HG03342 (cell line): ENCODE data around the gene MRS2.

Source experiments
- ATAC-seq: cut with Tn5 transposase; IDR thresholded peaks from one replicate; pipeline ENCODE4 v1.9.1; 2021; ENCODE audit warnings: mild to moderate bottlenecking, moderate library complexity; ENCODE audit not compliant: unreplicated experiment

Gene MRS2

DNA sequence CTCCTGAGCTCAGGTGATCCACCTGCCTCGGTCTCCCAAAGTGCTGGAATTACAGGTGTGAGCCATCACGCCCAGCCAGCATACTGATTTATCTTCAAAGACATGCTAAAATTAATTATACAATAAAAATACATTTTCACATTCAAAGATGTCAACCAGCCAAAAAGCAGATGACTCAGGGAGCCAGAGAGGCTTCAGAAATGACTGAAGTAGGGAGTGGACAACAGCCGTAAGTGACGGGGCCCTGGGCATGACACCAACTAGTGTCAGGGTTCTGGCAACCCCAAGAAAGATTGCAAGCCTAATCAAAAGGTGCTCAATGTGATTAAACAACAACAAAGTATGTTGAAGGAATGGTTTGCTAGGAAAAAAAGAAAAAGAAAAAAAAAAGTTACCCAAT, 58.2 kb downstream of the MRS2 start:
- no peak for ATAC-seq

DNA sequence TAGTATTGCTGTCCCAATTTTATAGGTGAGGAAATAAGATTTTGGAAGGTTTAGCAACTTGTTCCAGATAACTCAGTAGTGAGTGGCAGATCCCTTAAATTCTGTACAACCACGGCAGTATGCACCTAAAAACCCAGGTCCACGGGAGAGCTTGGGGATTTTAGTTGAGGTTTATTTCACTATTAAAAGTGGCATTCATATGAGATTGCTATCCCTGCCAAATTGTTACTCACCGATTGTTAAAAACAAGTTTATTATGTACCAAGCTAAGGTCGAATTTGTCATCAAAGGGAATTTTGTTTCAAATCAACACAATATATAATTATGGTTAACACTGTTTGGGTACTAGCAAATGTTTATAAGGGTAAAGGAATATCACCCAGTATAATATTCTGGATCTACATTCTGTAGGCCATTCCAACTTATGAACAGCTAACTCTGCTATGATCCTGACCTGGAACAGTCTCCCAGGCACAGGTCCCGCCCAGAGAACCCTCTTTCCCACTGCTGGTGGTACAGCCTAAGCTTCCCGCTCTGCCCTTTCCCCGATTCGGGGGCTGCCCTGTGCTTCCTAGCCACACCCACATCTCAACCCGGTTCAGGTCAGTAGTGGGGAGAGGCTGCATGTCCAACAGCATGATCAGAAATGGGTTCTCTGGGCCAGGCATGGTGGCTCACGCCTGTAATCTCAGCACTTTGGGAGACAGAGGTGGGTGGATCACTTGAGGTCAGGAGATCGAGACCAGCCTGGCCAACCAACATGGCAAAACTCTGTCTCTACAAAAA, 61.7 kb downstream of the MRS2 start:
- no peak for ATAC-seq

DNA sequence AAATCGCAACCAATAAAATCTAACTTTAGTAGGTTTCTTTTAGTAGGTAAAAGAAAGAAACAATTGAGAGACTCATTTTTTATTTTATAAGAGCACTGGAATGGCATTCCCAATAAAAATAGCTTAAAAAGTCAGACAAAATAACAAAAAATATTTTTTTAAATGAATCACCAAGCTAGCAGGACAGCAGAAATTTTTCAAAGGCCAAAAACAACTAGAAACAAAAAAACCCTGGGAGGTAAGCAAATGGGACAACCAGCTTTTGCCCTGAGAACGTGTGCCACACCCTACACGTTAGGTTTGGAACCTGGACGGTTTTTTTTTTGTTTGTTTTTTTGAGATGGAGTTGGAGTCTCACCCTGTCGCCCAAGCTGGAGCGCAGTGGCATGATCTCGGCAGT, 67.1 kb downstream of the MRS2 start:
- ATAC-seq, result no peak

DNA sequence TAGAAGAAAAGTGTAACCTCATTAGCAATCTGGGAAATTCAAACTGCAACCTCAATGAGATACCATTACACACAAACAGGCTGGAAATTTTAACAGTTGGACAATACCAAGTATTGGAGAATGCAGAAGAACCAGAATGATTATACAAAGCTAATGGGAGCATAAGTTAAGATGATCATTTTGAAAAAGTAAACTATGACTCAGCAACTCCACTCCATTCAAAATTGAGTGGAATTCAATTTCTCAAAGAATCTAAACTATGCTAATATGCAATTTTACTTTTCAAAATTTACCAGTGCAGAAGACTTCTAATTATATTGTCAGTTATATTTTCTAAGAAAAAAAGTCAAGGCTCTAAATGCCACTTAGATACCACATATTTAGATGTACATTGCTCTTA, 69.4 kb downstream of the MRS2 start:
- ATAC-seq, result no peak
